IMR-90 (cell line): ENCODE data around the gene KRTAP4-12. TPM values are rescaled to one million over a fixed set of nuclear protein-coding genes. Genes with fewer than 3 reads are reported as not detected.

Experiments used
- ATAC-seq: fragments of 200-7000 bp; cut with Tn5 transposase; 2 replicates; pipeline ENCODE4 v1.9.1; 2020; ENCODE audit warnings: low read depth, mild to moderate bottlenecking, moderate library complexity
- BruUV-seq: library from RNA; stranded (reverse); fragments of 400-500 nt; replicated peaks from 2 replicates; lab custom pipeline; 2021; lab: Mats Ljungman, UMichigan
- CTCF ChIA-PET: fragments of 300-600 bp; formaldehyde crosslinking; extraction: SDS; loops from one replicate; lab custom pipeline; 2021; ENCODE audit warnings: antibody characterized with exemption; lab: Yijun Ruan, JAX
- POLR2A ChIA-PET: fragments of 300-600 bp; sonication (Branson Sonifier 250); formaldehyde crosslinking; loops from one replicate; lab custom pipeline; 2022; ENCODE audit warnings: antibody characterized with exemption; ENCODE audit not compliant: unreplicated experiment; lab: Charles Lee
- DNase-seq: peaks from one replicate; pipeline ENCODE4 v3.0.0; 2013
- H2AFZ ChIP-seq: replicated peaks from 2 replicates; pipeline ENCODE3; 2013; ENCODE audit warnings: low read length, mild to moderate bottlenecking; ENCODE audit not compliant: poor library complexity
- H2AK5ac ChIP-seq: 2 replicates; pipeline ENCODE4 v1.6.1; 2013; ENCODE audit warnings: low read depth, low read length, inconsistent platforms
- H2AK9ac ChIP-seq: replicated peaks from 2 replicates; pipeline ENCODE3; 2013; ENCODE audit warnings: mild to moderate bottlenecking, low read depth, low read length, moderate library complexity; ENCODE audit not compliant: poor library complexity
- H2BK120ac ChIP-seq: 2 replicates; pipeline ENCODE4 v1.6.1; 2013; ENCODE audit warnings: low read depth, low read length, inconsistent platforms
- H2BK15ac ChIP-seq: 3 replicates; pipeline ENCODE4 v1.6.1; 2013; ENCODE audit warnings: low read depth, low read length, inconsistent platforms
- H2BK20ac ChIP-seq: 2 replicates; pipeline ENCODE4 v1.6.1; 2013; ENCODE audit warnings: low read depth, mild to moderate bottlenecking, inconsistent platforms, low read length, moderate library complexity
- H2BK5ac ChIP-seq: 2 replicates; pipeline ENCODE4 v1.6.1; 2013; ENCODE audit warnings: mild to moderate bottlenecking, low read depth, low read length, inconsistent platforms; ENCODE audit not compliant: poor library complexity, severe bottlenecking
- H3K14ac ChIP-seq: replicated peaks from 2 replicates; pipeline ENCODE4 v1.6.1; 2013; ENCODE audit warnings: low read depth, low read length, inconsistent platforms
- H3K18ac ChIP-seq: 2 replicates; pipeline ENCODE4 v1.6.1; 2013; ENCODE audit warnings: low read depth, low read length, control low read depth
- H3K23ac ChIP-seq: 2 replicates; pipeline ENCODE4 v1.6.1; 2013; ENCODE audit warnings: low read depth, low read length, inconsistent platforms
- H3K27ac ChIP-seq: 2 replicates; pipeline ENCODE4 v1.5.1; 2013; ENCODE audit warnings: mild to moderate bottlenecking, control low read depth, low read length; ENCODE audit not compliant: insufficient read depth
- H3K27me3 ChIP-seq: 2 replicates; pipeline ENCODE4 v1.6.1; 2013; ENCODE audit warnings: low read length; ENCODE audit not compliant: control insufficient read depth, insufficient read depth
- H3K36me3 ChIP-seq: 2 replicates; pipeline ENCODE4 v1.6.1; 2013; ENCODE audit warnings: low read length, mixed read lengths; ENCODE audit not compliant: control insufficient read depth, insufficient read depth
- H3K4ac ChIP-seq: 2 replicates; pipeline ENCODE4 v1.6.1; 2013; ENCODE audit warnings: low read depth, low read length, inconsistent platforms
- H3K4me1 ChIP-seq: 2 replicates; pipeline ENCODE4 v1.6.1; 2013; ENCODE audit warnings: low read length, mixed read lengths; ENCODE audit not compliant: control insufficient read depth, insufficient read depth
- H3K4me2 ChIP-seq: 2 replicates; pipeline ENCODE4 v1.6.1; 2013; ENCODE audit warnings: low read depth, mild to moderate bottlenecking, control low read depth, low read length, moderate library complexity
- H3K4me3 ChIP-seq: 2 replicates; pipeline ENCODE4 v1.5.1; 2013; ENCODE audit warnings: low read depth, mild to moderate bottlenecking, control low read depth, low read length, moderate library complexity; ENCODE audit not compliant: insufficient read depth
- H3K56ac ChIP-seq: 2 replicates; pipeline ENCODE4 v1.6.1; 2013; ENCODE audit warnings: low read length, inconsistent platforms; ENCODE audit not compliant: insufficient read depth; ENCODE audit errors: extremely low read depth
- H3K79me1 ChIP-seq, 2 experiments: 2 replicates each; pipeline ENCODE4 v1.6.1; 2013; ENCODE audit warnings: low read length in 2 of 2, inconsistent platforms in 1 of 2, low read depth in 1 of 2
- H3K9ac ChIP-seq: 2 replicates; pipeline ENCODE4 v1.6.1; 2013; ENCODE audit warnings: low read depth, low read length, control low read depth
- H3K9me1 ChIP-seq: 2 replicates; pipeline ENCODE4 v1.6.1; 2013; ENCODE audit warnings: low read length, inconsistent platforms; ENCODE audit not compliant: insufficient read depth
- H3K9me3 ChIP-seq: 2 replicates; pipeline ENCODE4 v1.6.1; 2013; ENCODE audit warnings: low read length; ENCODE audit not compliant: control insufficient read depth, insufficient read depth
- H4K20me1 ChIP-seq: 2 replicates; pipeline ENCODE4 v1.6.1; 2013; ENCODE audit warnings: low read length, inconsistent platforms; ENCODE audit not compliant: insufficient read depth
- H4K5ac ChIP-seq: 2 replicates; pipeline ENCODE4 v1.6.1; 2013; ENCODE audit warnings: mild to moderate bottlenecking, low read depth, low read length, control low read depth
- H4K8ac ChIP-seq, 2 experiments: 2 replicates each; pipeline ENCODE4 v1.6.1; 2013; ENCODE audit warnings: low read depth in 2 of 2, low read length in 2 of 2, control low read depth in 1 of 2, inconsistent platforms in 1 of 2
- H4K91ac ChIP-seq: 2 replicates; pipeline ENCODE4 v1.6.1; 2013; ENCODE audit warnings: low read depth, low read length, inconsistent platforms; ENCODE audit not compliant: insufficient read depth
- FOS ChIP-seq: fragments of 150-350 bp; IDR thresholded peaks from 2 replicates; pipeline ENCODE4 v1.6.1; 2016; ENCODE audit warnings: low read depth, low read length
- MAFK ChIP-seq: IDR thresholded peaks from 2 replicates; pipeline ENCODE4 v1.6.1; 2012; ENCODE audit warnings: low read depth, low read length, improper control_type of control experiment
- RAD21 ChIP-seq: IDR thresholded peaks from 2 replicates; pipeline ENCODE4 v1.6.1; 2012; ENCODE audit warnings: low read length, improper control_type of control experiment
- WGBS, 2 experiments: methylation state at CpG; one replicate each; pipeline versions ENCODE4 v1.1.5 to v1.1.7; 2013; ENCODE audit warnings: missing lambda C conversion rate in 2 of 2; ENCODE audit not compliant: insufficient read length in 1 of 2; ENCODE audit errors: extremely low coverage in 2 of 2; 5-methylcytosine and 5-hydroxymethylcytosine counted together
- dilution Hi-C: fragments of 300-500 bp; cut with HindIII; formaldehyde crosslinking; loops from one replicate; pipeline ENCODE4 v1.14.3; 2018; ENCODE audit warnings: low sequenced_read_pairs; ENCODE audit not compliant: unreplicated experiment
- in situ Hi-C: fragments of 300-500 bp; cut with MboI; formaldehyde crosslinking; loops from 3 replicates; pipeline ENCODE4 v1.14.3; 2019; ENCODE audit warnings: low sequenced_read_pairs, inconsistent platforms, mixed read lengths
- intact Hi-C: fragments of 100-400 bp; cut with micrococcal nuclease; formaldehyde crosslinking; loops from 2 replicates; pipeline ENCODE4 v1.10.0; 2022
- polyA plus RNA-seq, 3 experiments: library from polyadenylated mRNA; depleted of rRNA; stranded (reverse); fragments of >200 nt; gene quantifications; 2 replicates each; pipeline ENCODE4 v1.2.3, GENCODE V29; 2012; ENCODE audit warnings: low replicate concordance in 1 of 3
- total RNA-seq: library from RNA; depleted of rRNA; stranded (reverse); fragments of >200 nt; gene quantifications from 2 replicates; pipeline ENCODE4 v1.2.3, GENCODE V29; 2012

Gene KRTAP4-12
- total and polyA plus RNA-seq, 2 of the 4 experiments (the other 2 are of a cell fraction), result 0.18 to 1.1 TPM

DNA sequence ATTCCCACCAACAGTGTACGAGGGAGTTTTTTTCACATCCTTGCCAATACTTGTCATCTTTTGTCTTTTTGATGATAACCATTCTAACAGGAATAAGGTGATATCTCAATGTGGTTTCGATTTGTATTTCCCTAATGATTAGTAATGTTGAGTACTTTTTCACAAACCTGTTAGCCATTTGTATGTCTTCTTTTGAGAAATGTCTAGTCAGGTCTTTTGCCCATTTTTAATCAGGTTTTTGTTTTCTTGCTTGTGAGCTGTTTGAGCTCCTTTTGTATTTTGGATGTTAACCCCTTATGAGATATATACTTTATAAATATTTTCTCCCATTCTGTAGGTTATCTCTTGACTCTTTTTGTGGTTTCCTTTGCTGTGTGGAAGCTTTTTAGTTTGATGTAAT lies 27.5 kb upstream of the KRTAP4-12 start:
- Histone ChIP-seq H3K23ac (no peak overlapping the region), H3K14ac (no peak overlapping the region), H4K20me1 (no peaks in the 10 kb centered on the region), H3K4ac (no peak overlapping the region), H3K27ac (no peak overlapping the region), H2BK5ac (no peak overlapping the region), H3K36me3 (no peaks in the 10 kb centered on the region), H4K8ac (no peak overlapping the region), H2AFZ (no peak overlapping the region), H3K9me1 (no peaks in the 10 kb centered on the region), H3K9ac (no peak overlapping the region), H2BK15ac (no peak overlapping the region), H3K56ac (no peak overlapping the region), H3K4me2 (no peak overlapping the region), H3K4me3 (no peak overlapping the region), H3K79me1 (no peaks in the 10 kb centered on the region), H3K18ac (no peak overlapping the region), H2AK9ac (no peak overlapping the region), H3K4me1 (no peaks in the 10 kb centered on the region), H4K91ac (no peak overlapping the region), H2BK120ac (no peak overlapping the region), H2BK20ac (no peak overlapping the region), H3K9me3 (no peaks in the 10 kb centered on the region), H3K27me3 (no peaks in the 10 kb centered on the region; the same call in 1 of the 2 replicates), H2AK5ac (no peak overlapping the region), H4K5ac (no peak overlapping the region)
- TF ChIP-seq RAD21 (no peak), MAFK (peak; percentile 47), FOS (no peak)
- no CpG with 5 or more reads among the region's 2 CpGs for WGBS, 2 experiments
- ChIA-PET POLR2A (no interaction called here), CTCF (no interaction called here)
- BruUV-seq, result no TSS peak
- dilution Hi-C loops, result no loop called here
- DNase-seq (no peak), ATAC-seq (no peak)
- in situ Hi-C loops, result no loop called here
- intact Hi-C loops, result no loop called here
